Activated CD4-positive, alpha-beta T cell treated with anti-CD3 and anti-CD28 coated beads, Interleukin-2, amount 50 U/mL, for 24 hours (primary cell): ENCODE results near the gene PLD1.

ENCODE experiments used
- DNase-seq, 2 donors: peaks; one replicate each; pipeline ENCODE4 v3.0.0-alpha.2; 2020; ENCODE audit warnings: low read depth in 1 of 2, low spot score in 1 of 2

Gene PLD1

DNA sequence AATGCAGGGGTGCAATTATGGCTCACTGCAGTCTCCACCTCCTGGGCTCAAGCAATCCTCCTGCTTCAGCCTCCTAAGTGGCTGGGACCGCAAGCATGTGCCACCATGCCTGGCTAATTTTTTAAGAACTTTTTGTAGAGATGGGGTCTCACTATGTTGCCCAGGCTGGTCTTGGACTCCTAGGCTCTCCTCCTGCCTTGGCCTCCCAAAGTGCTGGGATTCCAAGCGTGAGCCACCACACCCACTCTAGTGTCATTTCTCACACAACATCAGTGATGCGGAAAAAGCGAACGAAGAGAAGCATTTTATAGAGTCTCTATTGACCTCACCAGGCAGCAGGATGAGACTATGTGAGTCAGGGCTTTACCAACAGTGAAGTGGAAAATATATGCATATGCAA lies 137.7 kb downstream of the PLD1 start:
- DNase-seq: no peak

DNA sequence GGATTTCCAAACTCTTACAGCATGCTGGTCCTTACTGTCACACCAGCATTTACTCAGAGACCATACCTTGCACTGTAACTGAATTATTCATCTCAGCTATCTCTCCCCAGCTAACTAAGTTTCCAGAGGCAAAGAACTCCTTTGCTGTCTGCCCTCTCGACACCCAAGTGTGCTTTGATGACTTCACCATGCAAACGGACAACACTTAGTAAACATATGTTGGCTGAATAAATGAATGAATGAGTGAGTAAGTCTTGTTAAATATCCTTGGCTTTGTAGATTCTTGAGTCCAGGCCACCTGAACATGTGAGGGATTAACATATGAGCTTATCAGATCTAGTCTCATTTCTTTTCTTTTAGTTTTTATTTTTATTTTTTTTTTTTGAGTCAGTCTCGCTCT lies 138.2 kb downstream of the PLD1 start:
- no peak for DNase-seq

DNA sequence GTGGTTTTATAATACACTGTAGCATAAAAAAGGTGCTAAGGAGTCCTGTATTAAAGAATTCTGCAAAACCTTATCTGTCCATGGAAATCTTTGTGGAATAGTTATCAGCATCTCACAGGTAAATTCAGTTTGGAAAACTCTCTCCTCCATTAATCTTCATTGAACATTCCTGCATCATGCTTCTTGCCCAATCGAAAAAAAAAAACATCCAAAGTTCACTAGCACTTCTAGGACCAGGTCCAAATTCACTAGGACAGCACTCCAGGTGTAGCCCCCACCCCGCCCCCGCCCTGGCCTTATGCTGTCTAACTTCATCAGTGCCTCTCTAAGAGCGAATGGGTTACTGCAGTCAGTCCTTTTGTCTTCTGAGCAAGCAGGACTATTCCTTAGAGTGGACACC lies 138.6 kb downstream of the PLD1 start:
- no peak for DNase-seq

DNA sequence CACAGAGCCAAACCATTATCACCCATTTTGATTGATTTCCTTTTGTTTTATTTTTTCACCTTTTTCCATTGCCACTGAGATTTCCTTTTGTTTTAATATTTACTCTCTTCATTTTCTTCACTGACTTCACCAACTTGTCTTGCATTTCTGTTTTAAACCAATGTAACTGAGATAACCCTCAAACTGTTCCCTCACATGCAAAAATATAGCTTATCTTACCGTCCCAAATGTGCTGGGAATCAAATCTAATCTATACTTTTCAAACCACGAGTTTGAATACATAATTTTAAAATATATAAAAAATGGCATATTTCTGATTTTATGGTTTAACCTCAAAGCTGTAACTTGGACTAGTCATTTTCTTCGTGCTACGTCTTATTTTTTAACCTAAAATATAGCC lies 143.8 kb downstream of the PLD1 start:
- DNase-seq: no peak

DNA sequence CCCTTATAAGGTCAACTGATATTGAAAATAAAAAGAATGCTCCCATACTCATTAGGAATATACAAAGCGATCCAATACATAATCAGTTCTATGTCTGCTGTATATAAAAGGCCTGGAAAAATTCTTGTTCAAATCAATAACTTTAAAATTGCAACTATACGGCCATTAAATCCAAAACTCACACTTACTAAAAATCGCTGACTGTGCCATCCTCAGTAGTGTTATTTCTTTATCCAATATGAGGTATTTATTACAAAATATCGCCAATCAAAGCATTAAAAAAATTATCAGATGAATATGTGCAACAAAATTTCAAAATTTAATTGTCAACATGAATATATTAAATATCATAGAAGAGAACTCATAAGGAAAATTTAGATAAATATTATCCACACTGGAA lies 146.5 kb downstream of the PLD1 start:
- no peak for DNase-seq

DNA sequence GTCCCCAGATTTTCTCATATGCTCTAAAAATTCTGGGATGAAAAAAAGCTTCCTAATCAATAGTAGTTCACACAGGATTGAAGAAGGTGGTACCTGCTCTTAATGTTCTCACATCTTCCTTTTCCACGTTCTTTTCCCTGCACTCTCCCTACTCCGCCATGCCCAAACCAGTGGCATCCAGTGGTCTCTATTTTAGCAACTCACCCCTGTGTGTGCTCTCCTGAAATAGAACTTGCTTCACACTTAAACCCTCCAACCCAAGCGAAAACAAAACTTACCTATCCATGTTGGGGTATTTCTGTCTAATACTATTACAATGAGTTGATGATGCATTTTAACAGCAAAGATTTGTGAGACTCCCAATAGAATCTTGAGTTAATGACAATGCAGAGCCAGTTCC lies 148.8 kb downstream of the PLD1 start:
- no peak for DNase-seq

DNA sequence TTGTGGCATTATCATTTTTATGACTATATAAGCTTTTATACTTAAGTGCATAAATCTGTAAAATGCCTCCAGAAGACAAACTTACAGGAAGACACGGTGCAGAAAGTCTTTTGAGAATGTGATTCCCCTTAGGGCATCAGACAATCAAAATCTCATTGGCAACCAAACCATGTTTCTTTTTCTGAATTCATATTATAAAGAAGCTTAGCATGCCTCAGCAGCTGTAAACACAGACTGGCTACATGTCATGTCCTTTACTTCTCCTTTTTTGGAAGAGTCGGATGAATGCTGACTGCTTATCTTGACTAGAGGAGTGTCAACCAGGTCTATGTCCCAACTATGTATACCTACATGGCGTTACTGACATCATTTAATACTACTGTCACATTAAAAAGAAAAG lies 150.1 kb downstream of the PLD1 start:
- no peak for DNase-seq

DNA sequence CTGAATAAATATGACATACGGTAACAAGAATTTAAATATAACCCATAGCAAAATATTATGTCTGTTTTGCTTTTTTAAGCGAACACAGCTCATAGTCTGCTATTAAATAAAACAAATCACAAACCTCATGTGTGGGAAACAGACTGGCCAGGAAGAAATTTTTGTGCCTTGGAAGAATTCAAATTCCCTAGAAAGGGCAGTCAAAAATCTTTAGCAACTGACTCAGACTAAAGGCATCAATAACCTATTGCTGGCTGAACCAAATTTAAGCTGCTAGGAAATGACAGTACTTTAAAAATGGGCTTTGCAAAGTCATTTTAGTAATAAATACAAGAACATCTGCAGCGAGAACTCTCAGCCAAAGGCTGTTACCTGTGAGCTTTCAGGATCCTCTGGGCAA lies 151.4 kb downstream of the PLD1 start:
- DNase-seq: no peak

DNA sequence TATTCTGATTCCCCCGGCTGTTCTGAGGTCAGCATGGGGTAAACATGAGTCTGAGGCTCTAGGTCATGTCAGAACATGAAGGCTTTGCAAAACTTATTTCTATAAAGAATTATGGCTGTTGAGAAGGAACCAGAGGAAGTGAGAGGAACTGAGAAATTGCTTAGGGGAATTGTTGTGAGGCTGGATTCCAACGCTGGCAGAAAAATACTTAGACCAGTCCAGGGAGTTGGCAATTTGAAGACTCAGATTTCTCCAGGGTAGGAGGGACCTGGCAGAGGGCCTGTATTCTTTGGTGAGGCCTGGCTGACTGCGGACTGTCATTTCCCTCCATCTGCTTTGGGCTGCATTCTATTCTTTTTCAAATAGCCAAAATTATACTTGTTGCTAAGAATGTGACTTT lies 155.5 kb downstream of the PLD1 start:
- DNase-seq: no peak

DNA sequence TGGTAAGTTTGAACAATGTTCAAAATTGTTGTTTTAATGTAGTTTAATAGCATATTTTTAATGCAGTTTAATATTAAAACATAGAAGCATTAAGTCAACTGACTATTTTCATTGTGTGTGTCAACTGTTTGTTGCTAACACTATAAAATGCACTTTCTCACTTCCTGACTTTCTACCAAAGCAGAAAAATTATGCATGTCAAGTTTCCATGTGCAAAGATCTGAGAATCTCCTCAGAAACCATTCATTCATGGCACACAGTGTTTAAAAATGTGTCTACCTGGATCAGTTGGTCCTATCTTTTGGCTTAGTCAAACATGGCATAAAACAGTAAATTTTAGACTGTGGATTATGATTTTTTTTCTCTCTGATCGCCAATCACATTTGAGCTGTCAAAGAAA lies 156.0 kb downstream of the PLD1 start:
- DNase-seq: no peak

DNA sequence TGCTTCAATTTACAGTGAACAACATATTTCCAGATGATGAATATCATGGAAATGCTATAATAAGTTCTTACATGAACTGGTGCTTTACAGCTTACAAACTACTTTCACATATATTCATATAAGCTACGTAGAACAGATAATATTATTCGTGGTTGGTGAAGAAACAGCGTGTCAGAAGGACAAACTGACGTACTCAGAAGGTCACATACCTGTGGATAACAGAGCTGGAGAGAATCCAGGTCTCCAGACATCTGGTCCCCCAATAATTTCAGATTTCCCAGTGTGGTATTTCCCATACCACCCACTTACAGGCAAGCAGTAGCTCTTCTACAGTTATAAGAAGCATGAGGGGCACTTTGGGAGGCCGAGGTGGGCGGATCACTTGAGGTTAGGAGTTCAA lies 156.6 kb downstream of the PLD1 start:
- no peak for DNase-seq

DNA sequence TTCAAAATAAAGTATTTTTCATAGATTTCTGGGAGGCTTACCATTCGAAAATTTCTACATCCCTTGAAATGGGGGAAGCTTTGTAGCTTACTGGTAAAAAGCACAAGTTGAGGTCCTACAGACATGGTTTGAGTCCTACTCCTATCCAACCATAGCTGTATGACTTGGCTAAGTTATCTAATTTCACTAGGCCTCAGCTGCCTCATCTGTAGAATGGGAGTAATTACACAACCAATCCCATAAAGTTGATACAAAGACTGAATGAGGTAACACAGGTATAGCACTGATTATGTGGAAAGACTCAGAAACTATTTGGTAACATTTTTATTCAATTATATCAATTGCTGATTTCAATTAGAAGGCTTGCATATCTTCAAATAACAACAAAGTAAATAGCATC lies 157.4 kb downstream of the PLD1 start:
- no peak for DNase-seq

DNA sequence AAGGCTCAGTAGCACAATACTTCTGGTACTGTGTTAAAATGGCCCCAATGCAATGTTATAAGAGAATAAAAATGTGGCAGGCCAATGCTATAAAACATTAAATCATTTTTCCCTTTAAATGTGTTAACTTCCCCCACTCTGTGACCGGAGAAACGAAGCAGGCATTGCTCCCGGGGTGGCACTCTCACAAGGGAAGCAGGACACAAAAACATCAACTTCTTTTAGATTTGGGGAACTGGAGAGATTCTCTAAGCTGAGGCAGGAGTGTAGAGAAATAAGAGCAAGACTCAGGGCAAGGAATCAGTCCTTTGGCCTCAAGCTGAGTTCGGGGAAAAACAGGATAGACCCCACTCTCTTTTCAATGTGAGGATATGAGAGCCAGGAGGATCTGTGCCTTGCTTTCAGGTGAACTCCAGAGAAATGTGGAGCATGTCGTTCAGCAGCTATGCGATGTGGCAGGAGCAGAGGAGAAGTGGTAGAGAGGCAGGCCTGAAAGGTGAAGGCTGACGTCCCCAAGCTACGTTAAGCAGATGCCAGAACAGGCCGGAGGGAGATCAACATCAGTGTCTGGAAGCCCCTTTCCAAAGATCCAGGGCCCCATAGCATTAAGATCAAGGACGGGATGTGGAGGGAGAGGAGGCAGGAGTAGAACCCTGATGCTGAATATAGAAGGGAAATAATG lies 160.2 kb downstream of the PLD1 start:
- no peak for DNase-seq

DNA sequence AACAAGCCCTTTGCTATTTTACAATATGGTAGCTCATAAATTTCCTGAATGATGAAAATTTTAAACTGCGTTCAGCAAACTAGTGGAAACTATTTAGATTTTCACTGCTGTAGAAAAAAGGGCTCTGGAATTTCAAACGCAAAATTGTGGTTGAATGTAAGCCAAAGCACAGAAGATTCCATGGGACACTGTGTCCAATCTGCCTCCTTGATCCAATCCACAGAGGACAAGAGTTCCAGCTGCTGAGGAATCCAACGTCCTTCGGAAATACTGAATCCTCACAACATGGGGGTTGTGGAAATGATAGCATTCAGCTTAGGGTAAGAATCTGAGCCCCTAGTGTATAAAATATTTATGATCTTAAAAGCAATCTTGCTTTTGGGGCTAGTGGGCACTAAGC lies 161.0 kb downstream of the PLD1 start:
- no peak for DNase-seq

DNA sequence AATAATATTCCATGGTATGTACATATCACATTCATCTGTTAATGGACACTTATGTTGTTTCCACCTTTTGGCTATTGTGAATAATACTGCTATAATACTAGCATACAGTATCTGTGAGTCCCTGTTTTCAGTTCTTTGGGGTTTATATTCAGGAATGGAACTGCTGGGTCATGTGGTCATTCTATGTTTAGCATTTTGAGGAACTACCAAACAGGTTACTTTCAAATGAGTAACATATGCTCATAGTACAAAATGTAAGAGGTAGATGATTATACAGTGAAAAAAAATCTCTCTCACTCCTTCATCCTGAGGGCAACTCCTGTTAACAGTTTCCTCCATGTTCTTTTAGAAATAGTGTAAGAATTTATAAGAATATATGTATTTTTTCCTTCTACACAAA lies 162.2 kb downstream of the PLD1 start:
- no peak for DNase-seq

DNA sequence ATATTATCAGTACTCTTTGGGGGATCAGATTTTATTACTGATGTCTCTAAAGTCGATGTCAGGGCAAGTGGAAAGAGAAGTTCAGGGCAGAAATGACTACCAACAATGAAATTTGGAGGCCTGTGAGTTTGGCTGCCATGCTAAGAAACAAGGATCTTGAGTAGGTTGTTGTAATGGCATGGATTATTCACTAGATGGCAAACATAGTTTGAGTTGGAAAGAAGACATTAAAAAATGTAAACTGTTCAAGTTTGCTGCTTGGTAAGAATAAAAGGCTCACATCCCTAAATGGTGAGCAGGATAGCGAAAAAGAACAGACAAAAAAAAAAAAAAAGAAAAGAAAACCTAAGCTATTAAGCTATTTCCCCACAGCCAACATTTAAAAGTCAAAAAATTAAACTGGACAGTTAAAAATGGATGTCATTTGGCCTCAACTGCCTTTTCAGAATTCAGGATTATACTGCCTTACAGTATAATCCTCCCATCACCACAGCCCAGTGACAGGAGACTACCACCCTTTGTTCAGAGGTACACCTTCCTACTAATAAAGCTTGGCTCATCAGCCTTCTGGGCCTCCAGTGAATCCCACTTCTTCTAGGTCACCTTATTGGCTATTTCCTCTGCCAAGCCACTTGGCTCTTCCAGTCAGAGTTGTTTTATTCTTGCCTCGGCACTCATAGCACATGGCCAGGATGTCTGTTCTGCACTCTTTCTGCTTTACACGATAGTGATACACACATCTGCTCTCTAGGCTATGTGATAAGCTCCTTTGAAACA lies 163.7 kb downstream of the PLD1 start:
- no peak for DNase-seq

DNA sequence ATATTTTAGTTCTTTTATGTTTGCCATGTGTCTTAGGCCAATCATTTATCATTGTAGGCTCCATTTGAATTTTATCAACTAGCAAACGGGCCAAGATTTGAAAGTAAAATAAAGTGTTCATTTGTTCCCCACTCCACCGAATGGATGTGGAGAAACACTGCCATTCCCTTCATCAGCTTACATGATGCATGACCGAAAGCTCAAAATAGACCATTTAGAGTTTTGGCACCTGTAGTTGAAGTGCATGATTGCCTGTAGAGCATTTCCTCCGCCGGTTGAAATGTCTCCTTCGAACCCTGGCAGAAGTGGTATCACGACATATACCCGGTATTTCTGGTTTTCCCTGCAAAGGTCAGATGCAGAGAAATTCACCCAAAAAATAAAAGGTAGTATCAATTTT lies 165.6 kb downstream of the PLD1 start:
- DNase-seq: no peak

DNA sequence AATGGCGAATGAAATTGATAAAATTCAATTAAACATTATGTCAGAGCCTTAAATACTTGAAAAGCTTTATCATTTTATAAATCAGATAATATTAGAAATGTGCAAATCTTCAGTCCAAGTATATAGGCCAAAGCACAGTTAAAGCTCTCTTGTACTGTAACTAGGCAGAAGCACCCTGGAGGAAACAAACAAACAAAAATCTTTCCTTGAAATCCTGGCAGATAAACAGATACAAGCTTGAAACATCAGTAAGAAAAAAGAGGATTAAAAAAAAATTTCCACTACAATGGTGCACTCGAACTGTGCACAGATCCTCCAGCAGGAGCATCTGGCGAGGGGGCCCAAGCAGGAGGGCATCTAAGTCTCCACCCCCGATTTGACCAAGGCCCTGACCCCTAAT lies 166.6 kb downstream of the PLD1 start:
- DNase-seq: no peak

DNA sequence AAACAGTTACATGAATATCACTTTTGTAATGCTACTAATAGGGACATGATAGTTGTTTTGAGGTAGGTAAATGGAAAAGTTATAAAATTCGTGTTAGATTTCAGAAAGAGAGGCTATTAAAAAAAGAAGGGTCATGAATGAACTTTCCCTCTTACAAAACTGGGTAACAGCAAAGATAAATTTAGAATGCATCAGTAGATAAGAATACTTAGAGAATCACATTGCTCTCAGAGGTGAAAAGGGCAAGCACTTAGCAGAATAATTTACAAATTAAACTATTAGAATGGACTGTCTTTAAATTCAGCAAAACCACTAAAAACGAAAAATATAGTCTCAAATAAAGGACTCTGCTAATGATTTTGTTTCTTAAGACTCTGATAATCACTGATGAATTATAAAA lies 167.2 kb downstream of the PLD1 start:
- DNase-seq: no peak

DNA sequence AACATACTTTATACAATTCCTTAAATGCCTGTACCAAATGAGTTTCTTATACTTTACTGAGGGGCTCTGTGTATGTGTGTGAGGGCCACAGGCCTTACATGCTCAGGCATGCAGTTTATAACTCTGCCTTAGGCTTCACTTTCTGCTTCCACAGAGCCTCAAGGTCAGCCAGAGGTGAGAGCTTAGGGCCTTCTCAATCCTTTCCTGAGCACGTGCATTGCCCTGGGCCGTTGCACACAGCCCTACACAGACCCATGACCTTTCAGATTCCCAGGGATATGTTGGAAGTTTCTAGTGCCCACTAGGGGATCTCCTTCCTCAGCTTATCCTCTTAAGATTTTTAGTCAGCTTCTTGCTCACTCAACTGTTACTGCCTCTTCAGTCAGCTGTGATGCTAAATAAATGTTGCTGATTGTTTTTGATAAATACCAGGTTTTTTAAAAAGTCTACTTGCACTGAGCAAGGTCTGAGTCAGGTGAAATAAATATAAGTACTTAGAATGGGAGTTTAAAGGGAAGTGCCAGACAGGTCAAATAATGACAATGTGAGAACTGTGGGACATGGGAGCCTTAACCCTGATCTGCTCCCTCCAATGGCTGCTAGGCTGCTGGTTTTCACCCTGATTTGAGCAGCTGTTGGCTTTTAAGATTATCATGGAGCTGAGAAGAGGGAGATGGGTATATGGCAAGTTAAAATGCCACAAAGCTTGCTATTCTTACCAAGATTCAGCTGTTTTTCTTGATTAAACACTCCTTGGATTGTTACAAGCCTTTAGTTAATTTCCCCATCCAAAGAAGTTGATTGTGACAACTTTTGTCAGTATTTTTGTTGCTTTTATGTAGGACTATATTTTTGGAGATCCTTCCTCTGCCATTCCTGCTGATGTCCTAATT lies 169.5 kb downstream of the PLD1 start:
- DNase-seq: no peak

DNA sequence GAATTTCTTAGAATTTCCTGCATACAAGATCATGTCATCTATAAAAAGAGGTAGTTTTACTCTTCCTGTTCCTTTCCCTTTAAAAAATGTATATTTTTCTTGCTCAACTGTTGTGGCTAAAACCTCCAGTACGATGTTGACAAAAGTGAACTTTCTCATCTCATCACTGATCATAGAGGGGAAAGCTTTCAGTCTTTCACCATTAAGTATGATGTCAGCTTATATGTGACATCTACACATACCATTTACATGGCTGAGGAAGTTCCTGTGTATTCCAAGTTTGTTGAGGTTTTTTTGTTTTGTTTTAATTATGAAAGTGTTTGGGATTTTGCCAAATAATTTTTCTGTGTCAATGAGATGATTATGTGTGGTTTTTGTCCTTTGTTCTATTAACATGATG lies 173.6 kb downstream of the PLD1 start:
- DNase-seq: no peak

DNA sequence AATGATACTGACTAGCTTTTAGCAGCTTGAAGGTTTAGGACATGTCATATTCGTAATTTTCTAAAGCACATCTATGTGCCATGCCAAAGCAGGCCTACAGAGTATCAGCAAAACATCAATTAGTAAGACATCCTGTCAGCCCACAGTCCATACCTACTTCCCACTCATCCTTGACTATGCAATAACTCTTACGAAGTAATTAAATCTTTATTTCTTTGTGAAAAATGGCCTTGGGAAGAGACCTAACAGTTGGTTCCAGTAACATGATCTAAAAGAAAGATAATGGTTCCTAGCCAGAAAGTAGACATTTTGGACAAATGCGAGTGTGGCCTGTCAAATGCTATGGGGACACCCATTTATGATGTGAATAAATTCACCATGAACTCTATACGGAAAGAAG lies 177.5 kb downstream of the PLD1 start:
- DNase-seq: no peak
